ENCODE measurements around the gene GPATCH11.

DNA sequence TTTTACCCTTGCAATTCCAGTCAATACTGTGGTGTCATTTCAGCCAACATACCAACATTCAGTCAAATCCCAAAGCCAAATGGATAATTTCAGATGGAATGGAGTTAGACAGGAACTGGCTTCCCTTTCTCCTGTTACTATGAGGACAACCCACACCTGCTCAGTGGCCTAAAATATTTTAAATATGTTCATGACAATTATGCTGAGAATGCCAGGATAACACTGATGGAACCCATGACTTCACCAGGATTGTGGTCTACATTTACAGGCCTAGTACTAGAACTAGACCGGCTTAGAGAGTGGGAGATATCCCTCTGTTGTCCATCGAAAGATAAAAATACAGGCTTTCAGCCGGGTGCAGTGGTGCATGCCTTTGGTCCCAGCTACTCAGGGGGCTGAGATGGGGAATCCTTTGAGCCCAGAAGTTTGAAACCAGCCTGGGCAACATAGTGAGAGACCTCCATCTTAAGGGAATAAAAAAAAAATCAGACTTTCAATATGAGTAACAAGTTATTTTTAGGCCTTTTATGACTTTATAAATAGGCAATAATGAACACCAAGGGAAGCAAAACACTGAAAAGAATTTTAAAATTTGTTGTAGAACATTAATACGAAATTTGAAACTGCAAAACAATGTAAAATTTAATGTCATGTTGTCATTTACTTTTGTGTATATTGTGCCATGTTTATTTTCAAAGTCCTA is 14.2 kb downstream of the GPATCH11 start:
- TF ChIP-seq, protein P1, sequence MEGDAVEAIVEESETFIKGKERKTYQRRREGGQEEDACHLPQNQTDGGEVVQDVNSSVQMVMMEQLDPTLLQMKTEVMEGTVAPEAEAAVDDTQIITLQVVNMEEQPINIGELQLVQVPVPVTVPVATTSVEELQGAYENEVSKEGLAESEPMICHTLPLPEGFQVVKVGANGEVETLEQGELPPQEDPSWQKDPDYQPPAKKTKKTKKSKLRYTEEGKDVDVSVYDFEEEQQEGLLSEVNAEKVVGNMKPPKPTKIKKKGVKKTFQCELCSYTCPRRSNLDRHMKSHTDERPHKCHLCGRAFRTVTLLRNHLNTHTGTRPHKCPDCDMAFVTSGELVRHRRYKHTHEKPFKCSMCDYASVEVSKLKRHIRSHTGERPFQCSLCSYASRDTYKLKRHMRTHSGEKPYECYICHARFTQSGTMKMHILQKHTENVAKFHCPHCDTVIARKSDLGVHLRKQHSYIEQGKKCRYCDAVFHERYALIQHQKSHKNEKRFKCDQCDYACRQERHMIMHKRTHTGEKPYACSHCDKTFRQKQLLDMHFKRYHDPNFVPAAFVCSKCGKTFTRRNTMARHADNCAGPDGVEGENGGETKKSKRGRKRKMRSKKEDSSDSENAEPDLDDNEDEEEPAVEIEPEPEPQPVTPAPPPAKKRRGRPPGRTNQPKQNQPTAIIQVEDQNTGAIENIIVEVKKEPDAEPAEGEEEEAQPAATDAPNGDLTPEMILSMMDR (IDR thresholded peaks at IDR 0.05): no peak
- TF ChIP-seq POLR2A (IDR thresholded peaks at IDR 0.05) (no peak), POLR2AphosphoS5 (IDR thresholded peaks at IDR 0.05) (no peak)

Measured in sigmoid colon (tissue), 4 donors.